ENCODE results near the gene RNF215.

The RNF215 gene

DNA sequence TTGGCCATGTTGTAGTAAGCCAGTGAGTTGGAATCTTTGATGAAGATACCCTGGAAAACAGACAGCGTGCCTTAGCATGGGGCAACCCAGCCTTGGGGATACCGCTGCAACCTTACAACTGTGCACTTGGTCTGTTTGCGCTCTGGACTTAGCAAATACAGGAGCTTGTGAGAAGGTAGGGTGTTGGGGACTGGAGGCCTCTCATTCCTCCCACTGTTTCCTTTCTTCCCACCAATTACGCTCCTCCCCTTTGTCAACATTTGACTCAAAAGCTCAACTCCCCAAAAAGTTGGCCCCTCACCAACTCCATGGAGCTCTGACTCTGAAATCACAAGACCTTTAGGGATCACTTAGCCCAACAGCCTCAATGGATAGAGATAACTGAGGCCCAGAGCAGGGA lies 52.6 kb downstream of the RNF215 start:
- no peak for DNase-seq (ENCODE audit: low read depth in 1 of 2, low spot score in 1 of 2)

DNA sequence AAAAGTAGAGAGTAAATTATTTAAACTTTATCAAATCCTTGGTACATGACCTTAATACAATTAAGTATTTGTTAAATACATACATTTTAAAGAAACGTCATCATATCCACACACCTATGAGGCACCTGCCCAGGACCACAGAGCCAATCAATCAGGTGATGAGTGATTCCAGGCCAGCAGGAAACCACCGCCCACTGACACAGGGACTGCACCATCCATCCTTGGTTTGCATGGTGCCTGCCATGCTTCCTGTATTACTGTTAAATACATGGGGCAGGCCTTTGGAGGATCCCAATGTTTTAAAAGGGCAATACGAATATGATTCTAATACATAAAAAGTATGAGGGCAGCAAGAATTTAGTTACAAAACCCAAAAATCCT lies 53.5 kb downstream of the RNF215 start:
- DNase-seq (ENCODE audit: low read depth in 1 of 2, low spot score in 1 of 2), result no peak

DNA sequence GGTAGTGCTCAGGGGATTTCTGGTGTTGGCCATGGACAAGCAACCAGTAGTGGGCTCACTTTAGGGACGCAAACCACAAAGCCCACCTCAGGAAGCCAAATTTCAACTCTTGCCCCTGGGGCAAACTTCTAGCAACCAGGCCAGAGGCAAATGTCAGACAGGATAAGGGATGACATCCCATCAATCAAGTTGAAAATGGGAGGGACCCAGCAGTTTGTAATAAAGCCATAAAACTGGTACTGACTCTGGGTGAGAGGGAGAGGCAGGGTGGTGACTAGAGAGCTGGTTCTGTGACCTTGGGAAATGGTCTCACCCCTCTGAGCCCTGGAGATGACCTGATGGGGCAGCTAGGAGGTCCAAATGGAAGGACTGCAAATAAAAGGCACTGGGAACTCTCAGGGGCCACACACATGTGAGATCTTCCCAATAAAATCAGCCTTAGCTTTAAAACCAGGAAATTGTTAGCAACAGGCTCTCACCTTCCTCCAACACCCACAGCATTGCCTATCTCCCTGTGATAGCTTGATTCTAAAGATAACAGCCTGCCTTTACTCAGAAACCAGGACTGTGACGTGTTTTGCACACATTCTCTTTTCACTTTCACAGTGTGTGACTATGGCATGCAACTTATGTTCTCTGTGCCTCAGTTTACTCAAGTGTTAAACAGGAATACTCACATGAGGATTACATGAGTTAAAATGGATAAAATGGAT lies 54.1 kb downstream of the RNF215 start:
- DNase-seq (ENCODE audit: low read depth in 1 of 2, low spot score in 1 of 2), result no peak

DNA sequence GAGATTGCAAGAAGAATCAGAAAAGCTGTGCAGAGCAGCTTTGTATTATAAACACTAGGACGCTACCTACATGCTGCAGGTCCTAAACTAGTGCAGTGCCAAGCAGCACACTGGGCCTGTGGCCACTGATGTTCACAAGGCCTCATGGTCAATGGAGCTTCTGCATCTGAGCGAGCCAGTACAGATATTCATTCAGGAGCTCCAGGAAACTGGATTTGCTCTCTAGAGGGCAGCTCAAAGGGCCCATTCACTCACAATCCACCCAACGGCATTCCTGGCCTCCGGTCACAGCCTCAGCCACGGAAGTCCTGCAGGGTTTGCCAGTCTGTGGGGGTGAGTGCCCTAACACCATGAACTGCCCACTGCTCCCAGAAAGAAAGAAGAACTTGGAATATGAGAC lies 54.7 kb downstream of the RNF215 start:
- no peak for DNase-seq (ENCODE audit: low read depth in 1 of 2, low spot score in 1 of 2)
